ENCODE measurements around the gene CHIT1.

The CHIT1 gene

GRCh38 chr1:203171341-203172183 is 57.9 kb downstream of the CHIT1 start:
- H3K4me3 ChIP-seq (ENCODE audit: low read depth, low read length): no peak overlapping the region
- TF ChIP-seq CTCF (IDR thresholded peaks at IDR 0.05; ENCODE audit: borderline replicate concordance, insufficient read depth, low read depth, low read length): no peak

- H3K4me3 ChIP-seq (ENCODE audit: low read depth, low read length): no peak overlapping the region
- TF ChIP-seq CTCF (IDR thresholded peaks at IDR 0.05; ENCODE audit: borderline replicate concordance, insufficient read depth, low read depth, low read length): no peak
Measured at GRCh38 chr1:203170625-203171330, 58.7 kb downstream of the CHIT1 start.

GRCh38 chr1:203169770-203170520 is 59.5 kb downstream of the CHIT1 start:
- no peak for TF ChIP-seq CTCF (IDR thresholded peaks at IDR 0.05; ENCODE audit: borderline replicate concordance, insufficient read depth, low read depth, low read length)
- no peak overlapping the region for H3K4me3 ChIP-seq (ENCODE audit: low read depth, low read length)

- no peak for TF ChIP-seq CTCF (IDR thresholded peaks at IDR 0.05; ENCODE audit: borderline replicate concordance, insufficient read depth, low read depth, low read length)
- H3K4me3 ChIP-seq (ENCODE audit: low read depth, low read length): no peak overlapping the region
Measured at GRCh38 chr1:203168991-203169390, 60.5 kb downstream of the CHIT1 start.

- TF ChIP-seq CTCF (IDR thresholded peaks at IDR 0.05; ENCODE audit: borderline replicate concordance, insufficient read depth, low read depth, low read length): no peak
Measured at GRCh38 chr1:203168256-203168786, 61.2 kb downstream of the CHIT1 start.

GRCh38 chr1:203167913-203168200 is 61.6 kb downstream of the CHIT1 start:
- TF ChIP-seq CTCF (IDR thresholded peaks at IDR 0.05; ENCODE audit: borderline replicate concordance, insufficient read depth, low read depth, low read length): no peak
- no peak overlapping the region for H3K4me3 ChIP-seq (ENCODE audit: low read depth, low read length)

More at GRCh38 chr1:203168256-203168786, 61.2 kb downstream of the CHIT1 start:
- H3K4me3 ChIP-seq (ENCODE audit: low read depth, low read length): no peak overlapping the region
